ENCODE data around the gene CARD14. TPM values are rescaled to one million over a fixed set of nuclear protein-coding genes. Genes with fewer than 3 reads are reported as not detected.

Gene CARD14
- total and polyA plus RNA-seq, 12 donors = 0.11 to 0.33 (median 0.14) TPM; not detected in 6

- no peaks in the 10 kb centered on the region for H3K9me3 ChIP-seq
- H3K27me3 ChIP-seq = no peaks in the 10 kb centered on the region
- ATAC-seq = no peak
- WGBS, 2 donors = 97% methylated on average over 17 of the region's 17 CpGs
- peaks cover 0 to 7% (median 0%) of the 10 kb centered on the region in 9 donors for H3K4me1 ChIP-seq
- intact Hi-C loops (cut with DNase I) = no loop called here
- peaks cover 0 to 97% (median 7%) of the 10 kb centered on the region in 9 donors for H3K36me3 ChIP-seq
- no peak overlapping the region for H3K27ac ChIP-seq
- TF ChIP-seq, protein P1, sequence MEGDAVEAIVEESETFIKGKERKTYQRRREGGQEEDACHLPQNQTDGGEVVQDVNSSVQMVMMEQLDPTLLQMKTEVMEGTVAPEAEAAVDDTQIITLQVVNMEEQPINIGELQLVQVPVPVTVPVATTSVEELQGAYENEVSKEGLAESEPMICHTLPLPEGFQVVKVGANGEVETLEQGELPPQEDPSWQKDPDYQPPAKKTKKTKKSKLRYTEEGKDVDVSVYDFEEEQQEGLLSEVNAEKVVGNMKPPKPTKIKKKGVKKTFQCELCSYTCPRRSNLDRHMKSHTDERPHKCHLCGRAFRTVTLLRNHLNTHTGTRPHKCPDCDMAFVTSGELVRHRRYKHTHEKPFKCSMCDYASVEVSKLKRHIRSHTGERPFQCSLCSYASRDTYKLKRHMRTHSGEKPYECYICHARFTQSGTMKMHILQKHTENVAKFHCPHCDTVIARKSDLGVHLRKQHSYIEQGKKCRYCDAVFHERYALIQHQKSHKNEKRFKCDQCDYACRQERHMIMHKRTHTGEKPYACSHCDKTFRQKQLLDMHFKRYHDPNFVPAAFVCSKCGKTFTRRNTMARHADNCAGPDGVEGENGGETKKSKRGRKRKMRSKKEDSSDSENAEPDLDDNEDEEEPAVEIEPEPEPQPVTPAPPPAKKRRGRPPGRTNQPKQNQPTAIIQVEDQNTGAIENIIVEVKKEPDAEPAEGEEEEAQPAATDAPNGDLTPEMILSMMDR (IDR thresholded peaks at IDR 0.05) = no peak
- no peak overlapping the region for H3K4me3 ChIP-seq
- DNase-seq = no peak
Measured at GRCh38 chr17:80247561-80247960, 77.7 kb downstream of the CARD14 start.

GRCh38 chr17:80248001-80248893 is 78.4 kb downstream of the CARD14 start:
- ATAC-seq = peak in 1 of 8 donors; percentile 7
- peaks cover 0 to 97% (median 7%) of the 10 kb centered on the region in 9 donors for H3K36me3 ChIP-seq
- TF ChIP-seq, protein P1 (IDR thresholded peaks at IDR 0.05) = no peak
- WGBS, 2 donors = 95% methylated on average over 23 of the region's 23 CpGs
- peaks cover 0 to 7% (median 0%) of the 10 kb centered on the region in 9 donors for H3K4me1 ChIP-seq
- intact Hi-C loops (cut with DNase I) = no loop called here
- no peaks in the 10 kb centered on the region for H3K9me3 ChIP-seq
- H3K27ac ChIP-seq = no peak overlapping the region
- no peaks in the 10 kb centered on the region for H3K27me3 ChIP-seq
- no peak overlapping the region for H3K4me3 ChIP-seq
- no peak for DNase-seq

- Histone ChIP-seq H3K36me3 (peaks cover 0 to 95% (median 7%) of the 10 kb centered on the region in 9 donors), H3K4me1 (peaks cover 0 to 11% (median 0%) of the 10 kb centered on the region in 9 donors), H3K27ac (no peak overlapping the region), H3K9me3 (no peaks in the 10 kb centered on the region), H3K4me3 (no peak overlapping the region), H3K27me3 (no peaks in the 10 kb centered on the region)
- no peak for ATAC-seq
- 92 to 93% methylated on average over 26 of the region's 26 CpGs for WGBS, 2 donors
- intact Hi-C loops (cut with DNase I) = no loop called here
- TF ChIP-seq, protein P1 (IDR thresholded peaks at IDR 0.05) = no peak
- DNase-seq = no peak
Measured at GRCh38 chr17:80248894-80249710, 79.3 kb downstream of the CARD14 start.

DNA sequence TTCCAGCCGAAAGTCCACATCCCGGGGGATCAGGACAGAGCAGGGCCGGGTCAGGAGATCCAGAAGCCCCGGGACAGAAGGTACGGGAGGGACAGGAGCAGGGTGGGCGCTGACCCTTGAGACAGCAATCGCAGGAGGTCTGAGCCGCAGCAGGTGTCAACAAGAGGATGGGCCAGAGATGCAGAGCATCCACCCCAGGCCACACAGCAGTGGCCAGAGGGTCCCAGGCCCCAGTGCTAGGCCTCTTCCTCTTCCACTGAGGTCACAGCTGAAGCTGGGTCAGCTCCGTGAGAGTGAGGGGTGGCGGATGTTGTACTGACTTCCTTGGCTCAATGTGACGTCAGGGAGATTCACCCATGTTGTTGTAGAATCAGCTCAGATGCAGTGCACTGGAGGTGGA is 82.1 kb downstream of the CARD14 start:
- no peak for ATAC-seq
- no peak overlapping the region for H3K27ac ChIP-seq
- no peak overlapping the region for H3K4me3 ChIP-seq
- 93% methylated on average over 11 of the region's 11 CpGs for WGBS, 2 donors
- intact Hi-C loops (cut with DNase I) = loop anchor here in 1 of 10 donors (10.0 kb wide), 1 partner anchor 107 kb away; the partner anchor contains the start of gene EIF4A3
- DNase-seq = no peak
- no peaks in the 10 kb centered on the region for H3K9me3 ChIP-seq
- H3K4me1 ChIP-seq = peaks cover 0 to 32% (median 0%) of the 10 kb centered on the region in 9 donors
- no peaks in the 10 kb centered on the region for H3K27me3 ChIP-seq
- H3K36me3 ChIP-seq = peaks cover 0 to 68% (median 0%) of the 10 kb centered on the region in 9 donors
- TF ChIP-seq, protein P1 (IDR thresholded peaks at IDR 0.05) = no peak

All from heart right ventricle (tissue), 16 donors.